Activated naive CD4-positive, alpha-beta T cell treated with anti-CD3 and anti-CD28 coated beads for 36 hours (primary cell): ENCODE data around the gene CCDC15. TPM values are rescaled to one million over a fixed set of nuclear protein-coding genes. Genes with fewer than 3 reads are reported as not detected.
A peak's percentile ranks its signal among the peaks of the same experiment; 100 is the strongest.

Source experiments
- CTCF ChIA-PET: fragments of 350-600 bp; sonication (Branson Sonifier 250); formaldehyde crosslinking; loops from one replicate; lab custom pipeline; 2021; ENCODE audit warnings: antibody characterized with exemption; lab: Charles Lee
- DNase-seq: peaks from one replicate; pipeline ENCODE4 v3.0.0-alpha.2; 2020
- H3K27ac Mint-ChIP-seq: one replicate; pipeline ENCODE4 v1.8.0; 2021; ENCODE audit warnings: mild to moderate bottlenecking, mixed read lengths
- H3K27me3 Mint-ChIP-seq: one replicate; pipeline ENCODE4 v1.8.0; 2021; ENCODE audit warnings: low read depth, mixed read lengths
- H3K36me3 Mint-ChIP-seq: one replicate; pipeline ENCODE4 v1.8.0; 2021; ENCODE audit warnings: low read depth, mixed read lengths
- H3K4me1 Mint-ChIP-seq: one replicate; pipeline ENCODE4 v1.8.0; 2021; ENCODE audit warnings: low read depth, mixed read lengths
- H3K4me3 Mint-ChIP-seq: one replicate; pipeline ENCODE4 v1.8.0; 2021; ENCODE audit warnings: mild to moderate bottlenecking, moderate library complexity, mixed read lengths
- H3K9me3 Mint-ChIP-seq: one replicate; pipeline ENCODE4 v1.8.0; 2021; ENCODE audit warnings: mixed read lengths
- intact Hi-C: fragments of 100-400 bp; cut with micrococcal nuclease; formaldehyde crosslinking; loops from one replicate; pipeline ENCODE4 v1.15.1; 2023
- total RNA-seq, 2 experiments: library from RNA; stranded (reverse); gene quantifications; one replicate each; pipeline ENCODE4 v1.2.3, GENCODE V29; 2021

CCDC15 gene
- 1 to 10 TPM; 6.1 to 7.3 TPM for total RNA-seq

- Mint-ChIP-seq H3K4me1 (peaks cover 7% of the 10 kb centered on the region), H3K27me3 (no peaks in the 10 kb centered on the region), H3K27ac (no peak within 1 kb of the TSS), H3K9me3 (peaks cover 2% of the 10 kb centered on the region), H3K36me3 (no peaks in the 10 kb centered on the region), H3K4me3 (no peak within 1 kb of the TSS)
- intact Hi-C loops = loop anchor here (1.0 to 10.0 kb wide), 12 partner anchors 34 to 933 kb away; partner anchors contain the start of genes EI24, HYLS1, SIAE and SPA17
- peak; percentile 97 for DNase-seq
- CTCF ChIA-PET = interaction anchor here (0.6 to 2.6 kb wide), 7 partner anchors 17 to 621 kb away, joined by 3 to 8 read pairs (median 4); no protein-coding TSS in a partner anchor
Observed at GRCh38 chr11:124953753-124954589, at the start of gene CCDC15. CCDC15 (plus strand) TSS chr11:124954202; CDS start chr11:124954733, 531 bp downstream.

- CTCF ChIA-PET = interaction anchor here (0.6 to 2.1 kb wide), 4 partner anchors 77 to 227 kb away, joined by 3 to 6 read pairs (median 3); no protein-coding TSS in a partner anchor
- Mint-ChIP-seq H3K27me3 (no peaks in the 10 kb centered on the region), H3K36me3 (peaks cover 4% of the 10 kb centered on the region), H3K27ac (no peak overlapping the region), H3K9me3 (peaks cover 12% of the 10 kb centered on the region), H3K4me1 (peaks cover 2% of the 10 kb centered on the region), H3K4me3 (no peak overlapping the region)
- no peak for DNase-seq
- intact Hi-C loops = no loop called here
Observed at GRCh38 chr11:124915541-124916369, 38.2 kb upstream of the CCDC15 start.

GRCh38 chr11:124916370-124916710 is 37.7 kb upstream of the CCDC15 start:
- CTCF ChIA-PET = interaction anchor here (0.6 to 2.1 kb wide), 3 partner anchors 76 to 226 kb away, joined by 3 to 6 read pairs (median 3); no protein-coding TSS in a partner anchor

GRCh38 chr11:124917115-124917637 is 36.8 kb upstream of the CCDC15 start:
- CTCF ChIA-PET = interaction anchor here (2.1 kb wide), 1 partner anchor 225 kb away, joined by 6 read pairs; no protein-coding TSS in a partner anchor
- H3K27ac Mint-ChIP-seq = no peak overlapping the region
- no peak for DNase-seq
- intact Hi-C loops = no loop called here
- H3K9me3 Mint-ChIP-seq = peaks cover 6% of the 10 kb centered on the region
- H3K27me3 Mint-ChIP-seq = no peaks in the 10 kb centered on the region
- H3K4me1 Mint-ChIP-seq = peaks cover 3% of the 10 kb centered on the region
- no peak overlapping the region for H3K4me3 Mint-ChIP-seq
- no peaks in the 10 kb centered on the region for H3K36me3 Mint-ChIP-seq

More at GRCh38 chr11:124916370-124916710, 37.7 kb upstream of the CCDC15 start:
- Mint-ChIP-seq H3K4me3 (no peak overlapping the region), H3K27ac (no peak overlapping the region), H3K4me1 (peaks cover 3% of the 10 kb centered on the region), H3K36me3 (peaks cover 4% of the 10 kb centered on the region), H3K9me3 (peaks cover 12% of the 10 kb centered on the region), H3K27me3 (no peaks in the 10 kb centered on the region)
- DNase-seq = no peak
- intact Hi-C loops = no loop called here

GRCh38 chr11:124918950-124919349 is 35.1 kb upstream of the CCDC15 start, which contains the start of gene HEPN1:
HEPN1 (plus strand) TSS chr11:124919250.
- no peaks in the 10 kb centered on the region for H3K27me3 Mint-ChIP-seq
- no peak within 1 kb of the TSS for H3K27ac Mint-ChIP-seq
- no peak for DNase-seq
- H3K4me1 Mint-ChIP-seq = peaks cover 20% of the 10 kb centered on the region
- intact Hi-C loops = no loop called here
- no peaks in the 10 kb centered on the region for H3K9me3 Mint-ChIP-seq
- H3K4me3 Mint-ChIP-seq = no peak within 1 kb of the TSS
- H3K36me3 Mint-ChIP-seq = no peaks in the 10 kb centered on the region
- CTCF ChIA-PET = interaction anchor here (1.3 kb wide), 1 partner anchor 32 kb away, joined by 4 read pairs; no protein-coding TSS in a partner anchor

- Mint-ChIP-seq H3K27me3 (no peaks in the 10 kb centered on the region), H3K9me3 (no peaks in the 10 kb centered on the region), H3K4me1 (peaks cover 22% of the 10 kb centered on the region), H3K4me3 (no peak overlapping the region), H3K36me3 (no peaks in the 10 kb centered on the region), H3K27ac (no peak overlapping the region)
- no peak for DNase-seq
- CTCF ChIA-PET = interaction anchor here (0.6 to 2.0 kb wide), 7 partner anchors 11 to 223 kb away, joined by 3 to 8 read pairs (median 4); no protein-coding TSS in a partner anchor
- intact Hi-C loops = loop anchor here (1.0 to 2.0 kb wide), 3 partner anchors 34 to 119 kb away; partner anchors contain the start of genes CCDC15 and MSANTD2
Observed at GRCh38 chr11:124919898-124920297, 34.1 kb upstream of the CCDC15 start.

- intact Hi-C loops = loop anchor here (1.0 to 2.0 kb wide), 3 partner anchors 34 to 120 kb away; partner anchors contain the start of genes CCDC15 and MSANTD2
- H3K27me3 Mint-ChIP-seq = no peaks in the 10 kb centered on the region
- no peak overlapping the region for H3K4me3 Mint-ChIP-seq
- CTCF ChIA-PET = interaction anchor here (0.6 to 2.0 kb wide), 7 partner anchors 12 to 222 kb away, joined by 3 to 8 read pairs (median 4); no protein-coding TSS in a partner anchor
- no peak overlapping the region for H3K27ac Mint-ChIP-seq
- no peak for DNase-seq
- H3K36me3 Mint-ChIP-seq = no peaks in the 10 kb centered on the region
- no peaks in the 10 kb centered on the region for H3K9me3 Mint-ChIP-seq
- peaks cover 22% of the 10 kb centered on the region for H3K4me1 Mint-ChIP-seq
Observed at GRCh38 chr11:124920356-124920755, 33.6 kb upstream of the CCDC15 start.

GRCh38 chr11:124920870-124921609 is 33.0 kb upstream of the CCDC15 start:
- intact Hi-C loops = loop anchor here (1.0 to 2.0 kb wide), 3 partner anchors 33 to 120 kb away; partner anchors contain the start of genes CCDC15 and MSANTD2
- no peak overlapping the region for H3K27ac Mint-ChIP-seq
- H3K27me3 Mint-ChIP-seq = no peaks in the 10 kb centered on the region

GRCh38 chr11:124922831-124923230 is 31.2 kb upstream of the CCDC15 start:
- Mint-ChIP-seq H3K4me3 (no peak overlapping the region), H3K4me1 (peaks cover 22% of the 10 kb centered on the region), H3K27ac (no peak overlapping the region), H3K36me3 (no peaks in the 10 kb centered on the region), H3K27me3 (no peaks in the 10 kb centered on the region), H3K9me3 (no peaks in the 10 kb centered on the region)
- intact Hi-C loops = no loop called here
- CTCF ChIA-PET = interaction anchor here (1.4 kb wide), 1 partner anchor 13 kb away, joined by 4 read pairs; the partner anchor contains the start of gene HEPACAM
- DNase-seq = peak; percentile 12

More at GRCh38 chr11:124920870-124921609, 33.0 kb upstream of the CCDC15 start:
- H3K4me3 Mint-ChIP-seq = peak overlapping the region; percentile 55
- no peaks in the 10 kb centered on the region for H3K9me3 Mint-ChIP-seq
- peaks cover 22% of the 10 kb centered on the region for H3K4me1 Mint-ChIP-seq
- CTCF ChIA-PET = interaction anchor here (0.9 to 2.0 kb wide), 4 partner anchors 13 to 221 kb away, joined by 4 to 8 read pairs (median 4); no protein-coding TSS in a partner anchor
- peak; percentile 83 for DNase-seq
- H3K36me3 Mint-ChIP-seq = no peaks in the 10 kb centered on the region

GRCh38 chr11:124923296-124923695 is 30.7 kb upstream of the CCDC15 start:
- peaks cover 22% of the 10 kb centered on the region for H3K4me1 Mint-ChIP-seq
- DNase-seq = peak; percentile 49
- no peaks in the 10 kb centered on the region for H3K36me3 Mint-ChIP-seq
- CTCF ChIA-PET = interaction anchor here (1.4 to 1.7 kb wide), 2 partner anchors 13 to 30 kb away, joined by 4 read pairs; partner anchors contain the start of genes CCDC15 and HEPACAM
- intact Hi-C loops = no loop called here
- no peaks in the 10 kb centered on the region for H3K27me3 Mint-ChIP-seq
- H3K4me3 Mint-ChIP-seq = no peak overlapping the region
- H3K9me3 Mint-ChIP-seq = no peaks in the 10 kb centered on the region
- no peak overlapping the region for H3K27ac Mint-ChIP-seq
